ENCODE data around the gene CD226.

DNA sequence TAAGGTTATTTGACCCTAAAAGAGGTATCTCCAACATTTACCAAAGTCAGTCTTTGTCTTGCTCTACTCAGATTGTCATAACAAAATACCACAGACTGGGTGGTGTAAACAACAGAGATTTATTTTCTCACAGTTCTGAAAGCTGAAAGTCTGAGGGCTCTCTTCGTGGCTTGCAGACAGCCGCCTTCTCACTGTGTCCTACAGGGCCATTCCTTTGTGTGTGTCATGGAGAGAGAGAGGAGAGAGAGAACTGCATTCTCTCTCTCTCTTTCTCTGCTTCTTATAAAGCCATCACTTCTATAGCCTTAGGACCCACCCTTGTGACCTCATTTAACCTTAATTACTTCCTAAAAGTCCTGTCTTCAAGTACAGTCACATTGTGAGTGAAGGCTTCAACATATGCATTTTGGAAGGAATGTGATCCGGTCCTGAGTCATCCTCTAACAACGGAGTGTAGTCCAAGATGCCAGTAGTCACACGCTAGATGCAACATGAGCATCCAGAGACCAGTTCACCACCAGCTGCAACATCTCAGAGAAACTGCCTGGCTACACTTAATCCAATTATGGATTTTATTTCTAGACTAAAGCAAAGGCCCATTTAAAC lies 130.2 kb downstream of the CD226 start:
- TF ChIP-seq, protein P1, sequence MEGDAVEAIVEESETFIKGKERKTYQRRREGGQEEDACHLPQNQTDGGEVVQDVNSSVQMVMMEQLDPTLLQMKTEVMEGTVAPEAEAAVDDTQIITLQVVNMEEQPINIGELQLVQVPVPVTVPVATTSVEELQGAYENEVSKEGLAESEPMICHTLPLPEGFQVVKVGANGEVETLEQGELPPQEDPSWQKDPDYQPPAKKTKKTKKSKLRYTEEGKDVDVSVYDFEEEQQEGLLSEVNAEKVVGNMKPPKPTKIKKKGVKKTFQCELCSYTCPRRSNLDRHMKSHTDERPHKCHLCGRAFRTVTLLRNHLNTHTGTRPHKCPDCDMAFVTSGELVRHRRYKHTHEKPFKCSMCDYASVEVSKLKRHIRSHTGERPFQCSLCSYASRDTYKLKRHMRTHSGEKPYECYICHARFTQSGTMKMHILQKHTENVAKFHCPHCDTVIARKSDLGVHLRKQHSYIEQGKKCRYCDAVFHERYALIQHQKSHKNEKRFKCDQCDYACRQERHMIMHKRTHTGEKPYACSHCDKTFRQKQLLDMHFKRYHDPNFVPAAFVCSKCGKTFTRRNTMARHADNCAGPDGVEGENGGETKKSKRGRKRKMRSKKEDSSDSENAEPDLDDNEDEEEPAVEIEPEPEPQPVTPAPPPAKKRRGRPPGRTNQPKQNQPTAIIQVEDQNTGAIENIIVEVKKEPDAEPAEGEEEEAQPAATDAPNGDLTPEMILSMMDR (IDR thresholded peaks at IDR 0.05; ENCODE audit: insufficient read depth, low read length, poor library complexity, severe bottlenecking) = no peak
- TF ChIP-seq EZH2phosphoT487 (conservative IDR thresholded peaks at IDR 0.05; ENCODE audit: low read length) = no peak

All from SU-DHL-6 (cell line).